K562 (cell line): Measurements from ENCODE around the gene NUTF2. TPM values are rescaled to one million over a fixed set of nuclear protein-coding genes. Genes with fewer than 3 reads are reported as not detected.

Experiments
- FUS ChIP-seq: fragments of 200-400 bp; formaldehyde crosslinking; optimal IDR thresholded peaks from 2 replicates; pipeline ENCODE3; 2017; ENCODE audit warnings: low read depth, low read length
- KAT2B ChIP-seq: IDR thresholded peaks from one replicate; pipeline ENCODE4 v1.6.1; 2012; ENCODE audit warnings: low read depth, mild to moderate bottlenecking, control low read depth, inconsistent platforms, low read length, moderate library complexity
- KAT7 ChIP-seq: sonication (generic); formaldehyde crosslinking; IDR thresholded peaks from 2 replicates; pipeline ENCODE4 v1.8.0; 2022; ENCODE audit warnings: missing genetic modification reagents, mild to moderate bottlenecking, borderline replicate concordance
- NCOR1 ChIP-seq: fragments of 450-650 bp; IDR thresholded peaks from 2 replicates; pipeline ENCODE4 v1.6.1; 2016; ENCODE audit warnings: mild to moderate bottlenecking, moderate library complexity
- POLR2A ChIP-seq: fragments of 450-650 bp; conservative IDR thresholded peaks from 2 replicates; pipeline ENCODE4 v1.6.1; 2016
- POLR2H ChIP-seq: IDR thresholded peaks from 2 replicates; pipeline ENCODE4 v1.6.1; 2016; ENCODE audit warnings: missing genetic modification characterization, low read depth, mild to moderate bottlenecking, control low read depth, missing compliant biosample characterization, moderate library complexity
- RBBP5 ChIP-seq: fragments of 200-600 bp; sonication (generic); IDR thresholded peaks from 2 replicates; pipeline ENCODE4 v1.6.1; 2012; ENCODE audit warnings: borderline replicate concordance, mild to moderate bottlenecking, low read length, control low read depth, inconsistent platforms; ENCODE audit not compliant: insufficient read depth, poor library complexity, severe bottlenecking
- RBFOX2 ChIP-seq: fragments of 200-400 bp; formaldehyde crosslinking; IDR thresholded peaks from 2 replicates; pipeline ENCODE4 v1.6.1; 2017; ENCODE audit warnings: low read depth, mild to moderate bottlenecking, low read length, moderate library complexity
- RNF2 ChIP-seq: sonication (generic); IDR thresholded peaks from 2 replicates; pipeline ENCODE4 v1.6.1; 2016
- TAF1 ChIP-seq: IDR thresholded peaks from 2 replicates; pipeline ENCODE4 v1.6.1; 2011; ENCODE audit warnings: mild to moderate bottlenecking, low read length, moderate library complexity; ENCODE audit not compliant: insufficient read depth, control insufficient read depth, severe bottlenecking; ENCODE audit errors: extremely low read depth
- ZNF175 ChIP-seq: fragments of 200-800 bp; sonication (Bioruptor generic); IDR thresholded peaks from 2 replicates; pipeline ENCODE4 v1.6.1; 2016; ENCODE audit warnings: low read depth, mild to moderate bottlenecking, missing genetic modification characterization, missing compliant biosample characterization
- ZZZ3 ChIP-seq: fragments of 450-650 bp; IDR thresholded peaks from 2 replicates; pipeline ENCODE4 v1.6.1; 2016; ENCODE audit warnings: antibody characterized with exemption, mild to moderate bottlenecking, moderate library complexity
- polyA plus RNA-seq, 8 experiments: library from polyadenylated mRNA; depleted of rRNA in 4 of 8; stranded (reverse) in 5 of 8; unstranded in 3 of 8; fragments of >200 nt; fragmentation: Nextera tagmentation in 2 of 8; fragmentation: Illumina TruSeq in 1 of 8; extraction: Ambion mirVana in 2 of 8; extraction: Trizol in 1 of 8; gene quantifications; 2 replicates each; pipeline versions ENCODE4 v1.2.1 to v1.2.3, GENCODE V29; 2011 to 2014; ENCODE audit warnings: inconsistent platforms in 1 of 8, missing spikeins in 1 of 8
- total RNA-seq, 7 experiments: library from RNA; depleted of rRNA in 6 of 7; stranded (reverse); fragments of >200 nt in 6 of 7; fragmentation: Illumina TruSeq in 2 of 7; extraction: Trizol in 2 of 7; gene quantifications; 2 replicates each; pipeline versions ENCODE4 v1.2.1 to v1.2.3, GENCODE V29; 2011 to 2021; ENCODE audit warnings: low replicate concordance in 1 of 7
- TF ChIP-seq, protein P1 (sequence below), 2 experiments: fragments of 450-650 bp; formaldehyde crosslinking in 1 of 2; IDR thresholded peaks; 2 replicates each; pipeline versions ENCODE4 v1.4.0 to v1.6.1; 2014 to 2020; ENCODE audit warnings: mild to moderate bottlenecking in 2 of 2, borderline replicate concordance in 1 of 2, low read depth in 1 of 2
- TF ChIP-seq, protein P2 (sequence below): IDR thresholded peaks from 2 replicates; pipeline ENCODE4 v1.6.1; 2012; ENCODE audit warnings: low read depth, low read length, improper control_type of control experiment, borderline replicate concordance
- TF ChIP-seq, protein P3 (sequence below): fragments of 450-650 bp; formaldehyde crosslinking; IDR thresholded peaks from 2 replicates; pipeline ENCODE4 v1.4.0; 2020; ENCODE audit warnings: mild to moderate bottlenecking, moderate library complexity

NUTF2 gene
- total and polyA plus RNA-seq, 9 of the 15 experiments (the other 6 are each of a cell fraction or from before 2014, with no cell fraction given) = 106 to 248 (median 147) TPM

DNA sequence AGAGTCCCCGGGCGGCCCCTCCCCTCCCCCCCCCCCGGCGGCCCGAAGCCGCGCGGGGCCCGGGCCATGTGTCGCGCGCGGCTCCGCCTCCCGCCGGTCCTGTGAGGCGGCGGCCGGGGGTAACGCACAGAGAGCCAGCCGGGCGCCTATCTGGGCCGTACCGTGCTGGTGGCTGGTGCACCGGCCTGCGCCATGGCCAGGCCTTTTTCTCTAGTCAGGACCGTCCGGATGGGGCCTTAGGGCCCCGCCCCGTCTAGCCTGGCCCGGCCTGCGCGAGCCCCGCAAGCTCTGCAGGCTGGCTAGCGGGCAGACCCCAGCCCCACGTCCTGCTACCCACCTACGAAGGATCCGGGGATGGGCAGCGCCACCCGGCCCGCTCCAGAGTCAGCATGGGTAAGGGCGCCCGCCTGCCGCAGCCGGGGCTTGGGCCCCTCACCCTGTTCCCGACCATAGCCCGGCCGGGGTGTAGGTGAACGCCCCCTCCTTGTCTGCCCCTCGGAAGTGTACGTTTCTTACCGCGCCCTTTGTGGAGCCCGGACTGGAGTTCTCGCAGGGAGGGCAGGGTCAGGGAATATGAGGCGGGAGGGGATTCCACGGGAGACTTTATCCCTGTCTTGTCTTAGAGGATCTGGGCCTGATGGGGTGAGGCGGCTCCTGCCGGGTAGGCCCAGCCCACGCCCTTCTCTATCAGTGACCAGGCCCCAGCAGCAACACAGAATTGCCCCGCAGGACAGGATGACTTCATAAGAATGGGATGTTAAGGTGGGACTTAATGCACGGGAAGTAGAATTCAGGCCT is 530 bp downstream of the NUTF2 start, which contains the start of gene CENPT (continued):
- TF ChIP-seq, protein P1, sequence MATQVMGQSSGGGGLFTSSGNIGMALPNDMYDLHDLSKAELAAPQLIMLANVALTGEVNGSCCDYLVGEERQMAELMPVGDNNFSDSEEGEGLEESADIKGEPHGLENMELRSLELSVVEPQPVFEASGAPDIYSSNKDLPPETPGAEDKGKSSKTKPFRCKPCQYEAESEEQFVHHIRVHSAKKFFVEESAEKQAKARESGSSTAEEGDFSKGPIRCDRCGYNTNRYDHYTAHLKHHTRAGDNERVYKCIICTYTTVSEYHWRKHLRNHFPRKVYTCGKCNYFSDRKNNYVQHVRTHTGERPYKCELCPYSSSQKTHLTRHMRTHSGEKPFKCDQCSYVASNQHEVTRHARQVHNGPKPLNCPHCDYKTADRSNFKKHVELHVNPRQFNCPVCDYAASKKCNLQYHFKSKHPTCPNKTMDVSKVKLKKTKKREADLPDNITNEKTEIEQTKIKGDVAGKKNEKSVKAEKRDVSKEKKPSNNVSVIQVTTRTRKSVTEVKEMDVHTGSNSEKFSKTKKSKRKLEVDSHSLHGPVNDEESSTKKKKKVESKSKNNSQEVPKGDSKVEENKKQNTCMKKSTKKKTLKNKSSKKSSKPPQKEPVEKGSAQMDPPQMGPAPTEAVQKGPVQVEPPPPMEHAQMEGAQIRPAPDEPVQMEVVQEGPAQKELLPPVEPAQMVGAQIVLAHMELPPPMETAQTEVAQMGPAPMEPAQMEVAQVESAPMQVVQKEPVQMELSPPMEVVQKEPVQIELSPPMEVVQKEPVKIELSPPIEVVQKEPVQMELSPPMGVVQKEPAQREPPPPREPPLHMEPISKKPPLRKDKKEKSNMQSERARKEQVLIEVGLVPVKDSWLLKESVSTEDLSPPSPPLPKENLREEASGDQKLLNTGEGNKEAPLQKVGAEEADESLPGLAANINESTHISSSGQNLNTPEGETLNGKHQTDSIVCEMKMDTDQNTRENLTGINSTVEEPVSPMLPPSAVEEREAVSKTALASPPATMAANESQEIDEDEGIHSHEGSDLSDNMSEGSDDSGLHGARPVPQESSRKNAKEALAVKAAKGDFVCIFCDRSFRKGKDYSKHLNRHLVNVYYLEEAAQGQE (IDR thresholded peaks at IDR 0.05; ENCODE audit: borderline replicate concordance) = no peak
- TF ChIP-seq, protein P1 (CRISPR knock-in tag; IDR thresholded peaks at IDR 0.05; ENCODE audit: low read depth) = 0 out of 2 replicates have a peak, but pooled peaks have one; percentile 13
- TF ChIP-seq RNF2 (no peak), FUS (peak; percentile 16), KAT7 (CRISPR knock-in tag) (peak; percentile 67; the same call in 1 of the 2 replicates), NCOR1 (peak; percentile 18; the same call in 1 of the 2 replicates), POLR2A (peak; percentile 32), RBFOX2 (peak; percentile 73), KAT2B (no peak), ZNF175 (CRISPR knock-in tag) (0 out of 2 replicates have a peak, but pooled peaks have one; percentile 29), ZZZ3 (0 out of 2 replicates have a peak, but pooled peaks have one; percentile 57), TAF1 (peak; percentile 58), RBBP5 (peak; percentile 17), POLR2H (tag) (no peak)
- TF ChIP-seq, protein P2, sequence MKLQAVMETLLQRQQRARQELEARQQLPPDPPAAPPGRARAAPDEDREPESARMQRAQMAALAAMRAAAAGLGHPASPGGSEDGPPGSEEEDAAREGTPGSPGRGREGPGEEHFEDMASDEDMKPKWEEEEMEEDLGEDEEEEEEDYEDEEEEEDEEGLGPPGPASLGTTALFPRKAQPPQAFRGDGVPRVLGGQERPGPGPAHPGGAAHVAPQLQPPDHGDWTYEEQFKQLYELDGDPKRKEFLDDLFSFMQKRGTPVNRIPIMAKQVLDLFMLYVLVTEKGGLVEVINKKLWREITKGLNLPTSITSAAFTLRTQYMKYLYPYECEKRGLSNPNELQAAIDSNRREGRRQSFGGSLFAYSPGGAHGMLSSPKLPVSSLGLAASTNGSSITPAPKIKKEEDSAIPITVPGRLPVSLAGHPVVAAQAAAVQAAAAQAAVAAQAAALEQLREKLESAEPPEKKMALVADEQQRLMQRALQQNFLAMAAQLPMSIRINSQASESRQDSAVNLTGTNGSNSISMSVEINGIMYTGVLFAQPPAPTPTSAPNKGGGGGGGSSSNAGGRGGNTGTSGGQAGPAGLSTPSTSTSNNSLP = no peak
- TF ChIP-seq, protein P3, sequence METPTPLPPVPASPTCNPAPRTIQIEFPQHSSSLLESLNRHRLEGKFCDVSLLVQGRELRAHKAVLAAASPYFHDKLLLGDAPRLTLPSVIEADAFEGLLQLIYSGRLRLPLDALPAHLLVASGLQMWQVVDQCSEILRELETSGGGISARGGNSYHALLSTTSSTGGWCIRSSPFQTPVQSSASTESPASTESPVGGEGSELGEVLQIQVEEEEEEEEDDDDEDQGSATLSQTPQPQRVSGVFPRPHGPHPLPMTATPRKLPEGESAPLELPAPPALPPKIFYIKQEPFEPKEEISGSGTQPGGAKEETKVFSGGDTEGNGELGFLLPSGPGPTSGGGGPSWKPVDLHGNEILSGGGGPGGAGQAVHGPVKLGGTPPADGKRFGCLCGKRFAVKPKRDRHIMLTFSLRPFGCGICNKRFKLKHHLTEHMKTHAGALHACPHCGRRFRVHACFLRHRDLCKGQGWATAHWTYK (CRISPR knock-in tag) = 0 out of 2 replicates have a peak, but pooled peaks have one; percentile 12
